ENCODE data around the gene KMT5B.

The KMT5B gene

GRCh38 chr11:68125164-68125563 is 87.9 kb downstream of the KMT5B start:
- no peaks in the 10 kb centered on the region for H3K27me3 ChIP-seq (ENCODE audit: control insufficient read depth in 2 of 2, insufficient read depth in 2 of 2, low read length in 2 of 2)
- H3K27ac ChIP-seq (ENCODE audit: low read depth in 2 of 2, low read length in 2 of 2), result no peak overlapping the region
- H3K4me1 ChIP-seq (ENCODE audit: control insufficient read depth in 2 of 2, insufficient read depth in 2 of 2, low read length in 2 of 2), result peaks cover 21 to 35% of the 10 kb centered on the region in 2 donors
- H3K4me3 ChIP-seq (ENCODE audit: low read length in 2 of 2), result no peak overlapping the region
- H3K9me3 ChIP-seq (ENCODE audit: control insufficient read depth in 2 of 2, low read length in 2 of 2), result no peaks in the 10 kb centered on the region
- H3K9ac ChIP-seq (ENCODE audit: low read depth in 1 of 2, low read length in 2 of 2), result peak overlapping the region in 1 of 2 donors; percentile 37
- H3K36me3 ChIP-seq (ENCODE audit: control insufficient read depth in 2 of 2, insufficient read depth in 2 of 2, low read length in 2 of 2), result no peaks in the 10 kb centered on the region

GRCh38 chr11:68122936-68123539 is 90.1 kb downstream of the KMT5B start:
- Histone ChIP-seq H3K4me3 (ENCODE audit: low read length in 2 of 2) (peak overlapping the region in 1 of 2 donors; percentile 13), H3K27ac (ENCODE audit: low read depth in 2 of 2, low read length in 2 of 2) (peak overlapping the region; percentile 82 to 96), H3K9me3 (ENCODE audit: control insufficient read depth in 2 of 2, low read length in 2 of 2) (no peaks in the 10 kb centered on the region), H3K36me3 (ENCODE audit: control insufficient read depth in 2 of 2, insufficient read depth in 2 of 2, low read length in 2 of 2) (no peaks in the 10 kb centered on the region), H3K27me3 (ENCODE audit: control insufficient read depth in 2 of 2, insufficient read depth in 2 of 2, low read length in 2 of 2) (no peaks in the 10 kb centered on the region), H3K9ac (ENCODE audit: low read depth in 1 of 2, low read length in 2 of 2) (peak overlapping the region; percentile 51 to 60), H3K4me1 (ENCODE audit: control insufficient read depth in 2 of 2, insufficient read depth in 2 of 2, low read length in 2 of 2) (peaks cover 28% of the 10 kb centered on the region in 2 donors)

- Histone ChIP-seq H3K36me3 (ENCODE audit: control insufficient read depth in 2 of 2, insufficient read depth in 2 of 2, low read length in 2 of 2) (no peaks in the 10 kb centered on the region), H3K4me1 (ENCODE audit: control insufficient read depth in 2 of 2, insufficient read depth in 2 of 2, low read length in 2 of 2) (peaks cover 35 to 39% of the 10 kb centered on the region in 2 donors), H3K4me3 (ENCODE audit: low read length in 2 of 2) (peak within 1 kb of the TSS; percentile 71 to 91), H3K27me3 (ENCODE audit: control insufficient read depth in 2 of 2, insufficient read depth in 2 of 2, low read length in 2 of 2) (no peaks in the 10 kb centered on the region), H3K9ac (ENCODE audit: low read depth in 1 of 2, low read length in 2 of 2) (peak within 1 kb of the TSS; percentile 91 to 92), H3K27ac (ENCODE audit: low read depth in 2 of 2, low read length in 2 of 2) (peak within 1 kb of the TSS; percentile 93 to 96), H3K9me3 (ENCODE audit: control insufficient read depth in 2 of 2, low read length in 2 of 2) (no peaks in the 10 kb centered on the region)
Observed at GRCh38 chr11:68121067-68121899, 91.8 kb downstream of the KMT5B start, which contains the start of gene CHKA. Gene CHKA (minus strand): TSS chr11:68121388. CDS start chr11:68121177, 211 bp downstream.

GRCh38 chr11:68120273-68121066 is 92.6 kb downstream of the KMT5B start:
- no peaks in the 10 kb centered on the region for H3K36me3 ChIP-seq (ENCODE audit: control insufficient read depth in 2 of 2, insufficient read depth in 2 of 2, low read length in 2 of 2)
- peaks cover 37 to 45% of the 10 kb centered on the region in 2 donors for H3K4me1 ChIP-seq (ENCODE audit: control insufficient read depth in 2 of 2, insufficient read depth in 2 of 2, low read length in 2 of 2)
- no peaks in the 10 kb centered on the region for H3K27me3 ChIP-seq (ENCODE audit: control insufficient read depth in 2 of 2, insufficient read depth in 2 of 2, low read length in 2 of 2)
- peak overlapping the region; percentile 71 to 91 for H3K4me3 ChIP-seq (ENCODE audit: low read length in 2 of 2)
- H3K27ac ChIP-seq (ENCODE audit: low read depth in 2 of 2, low read length in 2 of 2), result peak overlapping the region; percentile 90 to 96
- no peaks in the 10 kb centered on the region for H3K9me3 ChIP-seq (ENCODE audit: control insufficient read depth in 2 of 2, low read length in 2 of 2)
- peak overlapping the region; percentile 85 to 91 for H3K9ac ChIP-seq (ENCODE audit: low read depth in 1 of 2, low read length in 2 of 2)

GRCh38 chr11:68118706-68119448 is 94.2 kb downstream of the KMT5B start:
- peak overlapping the region; percentile 20 to 64 for H3K4me3 ChIP-seq (ENCODE audit: low read length in 2 of 2)
- peak overlapping the region; percentile 54 to 91 for H3K9ac ChIP-seq (ENCODE audit: low read depth in 1 of 2, low read length in 2 of 2)
- H3K4me1 ChIP-seq (ENCODE audit: control insufficient read depth in 2 of 2, insufficient read depth in 2 of 2, low read length in 2 of 2), result peaks cover 32 to 38% of the 10 kb centered on the region in 2 donors
- peaks cover 0 to 2% of the 10 kb centered on the region in 2 donors for H3K36me3 ChIP-seq (ENCODE audit: control insufficient read depth in 2 of 2, insufficient read depth in 2 of 2, low read length in 2 of 2)
- H3K27me3 ChIP-seq (ENCODE audit: control insufficient read depth in 2 of 2, insufficient read depth in 2 of 2, low read length in 2 of 2), result no peaks in the 10 kb centered on the region
- H3K9me3 ChIP-seq (ENCODE audit: control insufficient read depth in 2 of 2, low read length in 2 of 2), result no peaks in the 10 kb centered on the region
- peak overlapping the region; percentile 62 to 79 for H3K27ac ChIP-seq (ENCODE audit: low read depth in 2 of 2, low read length in 2 of 2)

GRCh38 chr11:68117853-68118470 is 95.1 kb downstream of the KMT5B start:
- H3K4me1 ChIP-seq (ENCODE audit: control insufficient read depth in 2 of 2, insufficient read depth in 2 of 2, low read length in 2 of 2), result peaks cover 30 to 34% of the 10 kb centered on the region in 2 donors
- H3K4me3 ChIP-seq (ENCODE audit: low read length in 2 of 2), result no peak overlapping the region

GRCh38 chr11:68116974-68117373 is 96.1 kb downstream of the KMT5B start:
- peak overlapping the region; percentile 2 to 50 for H3K9ac ChIP-seq (ENCODE audit: low read depth in 1 of 2, low read length in 2 of 2)
- no peaks in the 10 kb centered on the region for H3K9me3 ChIP-seq (ENCODE audit: control insufficient read depth in 2 of 2, low read length in 2 of 2)
- no peak overlapping the region for H3K4me3 ChIP-seq (ENCODE audit: low read length in 2 of 2)
- H3K4me1 ChIP-seq (ENCODE audit: control insufficient read depth in 2 of 2, insufficient read depth in 2 of 2, low read length in 2 of 2), result peaks cover 26 to 28% of the 10 kb centered on the region in 2 donors
- H3K27me3 ChIP-seq (ENCODE audit: control insufficient read depth in 2 of 2, insufficient read depth in 2 of 2, low read length in 2 of 2), result no peaks in the 10 kb centered on the region
- peak overlapping the region; percentile 5 to 41 for H3K27ac ChIP-seq (ENCODE audit: low read depth in 2 of 2, low read length in 2 of 2)
- peaks cover 0 to 2% of the 10 kb centered on the region in 2 donors for H3K36me3 ChIP-seq (ENCODE audit: control insufficient read depth in 2 of 2, insufficient read depth in 2 of 2, low read length in 2 of 2)

More at GRCh38 chr11:68117853-68118470, 95.1 kb downstream of the KMT5B start:
- Histone ChIP-seq H3K27ac (ENCODE audit: low read depth in 2 of 2, low read length in 2 of 2) (peak overlapping the region; percentile 62 to 79), H3K9ac (ENCODE audit: low read depth in 1 of 2, low read length in 2 of 2) (peak overlapping the region in 1 of 2 donors; percentile 91), H3K36me3 (ENCODE audit: control insufficient read depth in 2 of 2, insufficient read depth in 2 of 2, low read length in 2 of 2) (peaks cover 0 to 2% of the 10 kb centered on the region in 2 donors), H3K9me3 (ENCODE audit: control insufficient read depth in 2 of 2, low read length in 2 of 2) (no peaks in the 10 kb centered on the region), H3K27me3 (ENCODE audit: control insufficient read depth in 2 of 2, insufficient read depth in 2 of 2, low read length in 2 of 2) (no peaks in the 10 kb centered on the region)

- no peaks in the 10 kb centered on the region for H3K9me3 ChIP-seq (ENCODE audit: control insufficient read depth in 2 of 2, low read length in 2 of 2)
- H3K36me3 ChIP-seq (ENCODE audit: control insufficient read depth in 2 of 2, insufficient read depth in 2 of 2, low read length in 2 of 2), result peaks cover 0 to 2% of the 10 kb centered on the region in 2 donors
- no peak overlapping the region for H3K9ac ChIP-seq (ENCODE audit: low read depth in 1 of 2, low read length in 2 of 2)
- peak overlapping the region; percentile 48 to 49 for H3K27ac ChIP-seq (ENCODE audit: low read depth in 2 of 2, low read length in 2 of 2)
- H3K27me3 ChIP-seq (ENCODE audit: control insufficient read depth in 2 of 2, insufficient read depth in 2 of 2, low read length in 2 of 2), result no peaks in the 10 kb centered on the region
- H3K4me1 ChIP-seq (ENCODE audit: control insufficient read depth in 2 of 2, insufficient read depth in 2 of 2, low read length in 2 of 2), result peaks cover 23 to 24% of the 10 kb centered on the region in 2 donors
- H3K4me3 ChIP-seq (ENCODE audit: low read length in 2 of 2), result no peak overlapping the region
Observed at GRCh38 chr11:68116126-68116525, 97.0 kb downstream of the KMT5B start.

- Histone ChIP-seq H3K9ac (ENCODE audit: low read depth in 1 of 2, low read length in 2 of 2) (no peak overlapping the region), H3K27ac (ENCODE audit: low read depth in 2 of 2, low read length in 2 of 2) (no peak overlapping the region)
Observed at GRCh38 chr11:68115285-68115684, 97.8 kb downstream of the KMT5B start.

More at GRCh38 chr11:68115285-68115684, 97.8 kb downstream of the KMT5B start:
- H3K4me3 ChIP-seq (ENCODE audit: low read length in 2 of 2), result no peak overlapping the region
- H3K4me1 ChIP-seq (ENCODE audit: control insufficient read depth in 2 of 2, insufficient read depth in 2 of 2, low read length in 2 of 2), result peaks cover 23 to 24% of the 10 kb centered on the region in 2 donors
- no peaks in the 10 kb centered on the region for H3K9me3 ChIP-seq (ENCODE audit: control insufficient read depth in 2 of 2, low read length in 2 of 2)
- peaks cover 0 to 2% of the 10 kb centered on the region in 2 donors for H3K36me3 ChIP-seq (ENCODE audit: control insufficient read depth in 2 of 2, insufficient read depth in 2 of 2, low read length in 2 of 2)
- no peaks in the 10 kb centered on the region for H3K27me3 ChIP-seq (ENCODE audit: control insufficient read depth in 2 of 2, insufficient read depth in 2 of 2, low read length in 2 of 2)
